WTC11 (cell line): ENCODE data around the gene SACS.
"Not testable (repeated sequence)": the region's sequence is repeated elsewhere in the genome, so short reads cannot be mapped to it uniquely, and the experiment has no call there.

Experiments
- TEAD4 ChIP-seq: sonication (generic); formaldehyde crosslinking; IDR thresholded peaks from 2 replicates; pipeline ENCODE4 v1.8.0; 2022; ENCODE audit warnings: mild to moderate bottlenecking, missing genetic modification reagents
- TF ChIP-seq, protein P1 (sequence below): sonication (generic); formaldehyde crosslinking; conservative IDR thresholded peaks from 2 replicates; pipeline ENCODE4 v1.8.1; 2022; ENCODE audit warnings: mild to moderate bottlenecking, missing genetic modification reagents

DNA sequence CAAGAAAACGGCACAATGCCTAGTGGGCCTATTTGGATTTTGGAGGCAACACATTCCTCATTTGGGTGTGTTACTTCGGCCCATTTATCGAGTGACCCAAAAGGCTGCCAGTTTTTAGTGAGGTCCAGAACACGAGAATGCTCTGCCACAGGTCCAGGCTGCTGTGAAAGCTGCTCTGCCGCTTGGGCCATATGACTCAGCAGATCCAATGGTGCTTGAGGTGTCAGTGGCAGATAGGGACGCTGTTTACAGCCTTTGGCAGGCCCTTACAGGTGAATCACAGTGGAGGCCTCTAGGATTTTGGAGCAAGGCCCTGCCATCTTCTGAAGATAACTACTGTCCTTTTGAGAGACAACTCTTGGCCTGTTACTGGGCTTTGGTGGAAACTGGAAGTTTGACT, 118.7 kb downstream of the SACS start:
- TF ChIP-seq TEAD4: not testable (repeated sequence)
- TF ChIP-seq, protein P1, sequence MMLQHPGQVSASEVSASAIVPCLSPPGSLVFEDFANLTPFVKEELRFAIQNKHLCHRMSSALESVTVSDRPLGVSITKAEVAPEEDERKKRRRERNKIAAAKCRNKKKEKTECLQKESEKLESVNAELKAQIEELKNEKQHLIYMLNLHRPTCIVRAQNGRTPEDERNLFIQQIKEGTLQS (CRISPR knock-in tag): not testable (repeated sequence)
